KMS-11 (cell line): ENCODE data around the gene CCT8.

ENCODE experiments used
- H2AFZ ChIP-seq: fragments of 200-600 bp; sonication (generic); 2 replicates; pipeline ENCODE4 v1.6.1; 2016; ENCODE audit warnings: antibody characterized with exemption, mixed run types, low read depth
- H3K27ac ChIP-seq: fragments of 200-600 bp; sonication (generic); 2 replicates; pipeline ENCODE4 v1.6.1; 2016; ENCODE audit warnings: mild to moderate bottlenecking, mixed run types
- H3K27me3 ChIP-seq: fragments of 200-600 bp; sonication (generic); 2 replicates; pipeline ENCODE4 v1.6.1; 2017; ENCODE audit warnings: mild to moderate bottlenecking, low read depth, mixed run types, moderate library complexity; ENCODE audit not compliant: insufficient read depth
- H3K36me3 ChIP-seq: fragments of 200-600 bp; sonication (generic); 2 replicates; pipeline ENCODE4 v1.6.1; 2017; ENCODE audit warnings: mild to moderate bottlenecking, mixed run types; ENCODE audit not compliant: insufficient read depth
- H3K4me1 ChIP-seq: fragments of 200-600 bp; sonication (generic); 2 replicates; pipeline ENCODE4 v1.6.1; 2016; ENCODE audit warnings: mild to moderate bottlenecking, low read depth, mixed run types; ENCODE audit not compliant: poor library complexity, severe bottlenecking
- H3K4me2 ChIP-seq: fragments of 200-600 bp; sonication (generic); 2 replicates; pipeline ENCODE4 v1.7.0; 2016; ENCODE audit warnings: mild to moderate bottlenecking, mixed run types
- H3K4me3 ChIP-seq: fragments of 200-600 bp; sonication (generic); IDR thresholded peaks from 2 replicates; pipeline ENCODE4 v1.6.1; 2017; ENCODE audit warnings: low read depth, low read length, mixed read lengths; ENCODE audit not compliant: insufficient read depth
- H3K79me2 ChIP-seq: fragments of 200-600 bp; sonication (generic); 2 replicates; pipeline ENCODE4 v1.6.1; 2016; ENCODE audit warnings: low read depth, mixed run types; ENCODE audit not compliant: insufficient read depth
- H3K9ac ChIP-seq: fragments of 200-600 bp; sonication (generic); 2 replicates; pipeline ENCODE4 v1.6.1; 2016; ENCODE audit warnings: mild to moderate bottlenecking, mixed run types
- H4K20me1 ChIP-seq: fragments of 200-600 bp; sonication (generic); 2 replicates; pipeline ENCODE4 v1.6.1; 2016; ENCODE audit warnings: mild to moderate bottlenecking, mixed run types; ENCODE audit not compliant: insufficient read depth
- TF ChIP-seq, protein P1 (sequence below): fragments of 200-600 bp; sonication (generic); conservative IDR thresholded peaks from 2 replicates; pipeline ENCODE4 v1.6.1; 2017; ENCODE audit warnings: low read depth, mild to moderate bottlenecking, antibody characterized with exemption, low read length, moderate library complexity, mixed read lengths

CCT8 gene

DNA sequence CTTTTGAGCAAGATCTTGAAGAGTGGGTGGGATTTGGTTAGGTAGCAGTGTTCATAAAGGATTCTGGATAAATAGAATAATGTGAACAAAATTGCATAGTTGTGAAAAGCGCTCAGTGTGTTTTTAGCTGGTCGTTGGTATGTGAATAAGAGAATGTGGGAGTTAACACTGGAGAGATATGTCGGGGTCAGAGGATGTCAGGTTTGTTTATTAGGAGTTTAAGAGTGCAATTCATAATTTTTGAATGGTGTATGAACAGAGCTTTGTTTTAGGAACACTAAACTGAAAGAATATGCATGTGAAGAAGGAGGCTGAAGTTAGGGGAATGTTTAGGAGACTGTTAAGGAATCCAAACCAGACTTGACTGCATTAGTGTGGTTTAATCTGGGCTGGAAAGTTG is 39.6 kb downstream of the CCT8 start:
- Histone ChIP-seq H2AFZ (no peak overlapping the region), H3K4me3 (no peak overlapping the region), H4K20me1 (no peaks in the 10 kb centered on the region; the same call in 1 of the 2 replicates), H3K27ac (no peak overlapping the region), H3K4me1 (no peaks in the 10 kb centered on the region), H3K79me2 (peaks cover 1% of the 10 kb centered on the region; the same call in 1 of the 2 replicates), H3K36me3 (peaks cover 4% of the 10 kb centered on the region; the same call in 1 of the 2 replicates), H3K9ac (no peak overlapping the region), H3K27me3 (no peaks in the 10 kb centered on the region), H3K4me2 (no peak overlapping the region)
- TF ChIP-seq, protein P1, sequence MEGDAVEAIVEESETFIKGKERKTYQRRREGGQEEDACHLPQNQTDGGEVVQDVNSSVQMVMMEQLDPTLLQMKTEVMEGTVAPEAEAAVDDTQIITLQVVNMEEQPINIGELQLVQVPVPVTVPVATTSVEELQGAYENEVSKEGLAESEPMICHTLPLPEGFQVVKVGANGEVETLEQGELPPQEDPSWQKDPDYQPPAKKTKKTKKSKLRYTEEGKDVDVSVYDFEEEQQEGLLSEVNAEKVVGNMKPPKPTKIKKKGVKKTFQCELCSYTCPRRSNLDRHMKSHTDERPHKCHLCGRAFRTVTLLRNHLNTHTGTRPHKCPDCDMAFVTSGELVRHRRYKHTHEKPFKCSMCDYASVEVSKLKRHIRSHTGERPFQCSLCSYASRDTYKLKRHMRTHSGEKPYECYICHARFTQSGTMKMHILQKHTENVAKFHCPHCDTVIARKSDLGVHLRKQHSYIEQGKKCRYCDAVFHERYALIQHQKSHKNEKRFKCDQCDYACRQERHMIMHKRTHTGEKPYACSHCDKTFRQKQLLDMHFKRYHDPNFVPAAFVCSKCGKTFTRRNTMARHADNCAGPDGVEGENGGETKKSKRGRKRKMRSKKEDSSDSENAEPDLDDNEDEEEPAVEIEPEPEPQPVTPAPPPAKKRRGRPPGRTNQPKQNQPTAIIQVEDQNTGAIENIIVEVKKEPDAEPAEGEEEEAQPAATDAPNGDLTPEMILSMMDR: no peak

GRCh38 chr21:29033301-29033700 is 40.1 kb downstream of the CCT8 start:
- Histone ChIP-seq H3K4me2 (no peak overlapping the region), H3K9ac (no peak overlapping the region), H3K27me3 (no peaks in the 10 kb centered on the region), H2AFZ (no peak overlapping the region), H3K4me3 (no peak overlapping the region), H3K4me1 (no peaks in the 10 kb centered on the region), H3K27ac (no peak overlapping the region), H3K36me3 (peaks cover 4% of the 10 kb centered on the region; the same call in 1 of the 2 replicates), H3K79me2 (peaks cover 7% of the 10 kb centered on the region; the same call in 1 of the 2 replicates), H4K20me1 (no peaks in the 10 kb centered on the region; the same call in 1 of the 2 replicates)
- TF ChIP-seq, protein P1: no peak

DNA sequence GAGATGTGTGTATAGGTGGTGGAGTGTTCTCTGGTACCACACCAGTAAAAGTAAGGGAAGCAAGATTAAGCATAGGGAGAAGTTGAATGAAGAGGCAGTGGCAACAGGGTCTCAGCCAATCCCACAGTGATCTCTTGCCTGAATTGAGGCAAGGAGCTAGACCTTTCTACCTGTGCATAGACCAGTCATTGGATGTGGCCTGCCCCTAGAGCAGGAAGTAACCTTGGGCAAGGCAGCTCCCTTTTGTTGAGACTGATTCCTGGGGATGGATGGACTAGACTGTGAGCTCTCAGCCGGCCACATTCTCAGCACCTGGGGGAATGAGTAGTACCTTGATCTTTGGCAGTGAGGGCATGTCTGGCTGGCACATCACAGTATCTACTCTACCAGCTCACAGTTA is 42.5 kb downstream of the CCT8 start:
- TF ChIP-seq, protein P1: no peak
- 0 out of 2 replicates have a peak, but pooled peaks cover 4% of the 10 kb centered on the region for H3K36me3 ChIP-seq
- H4K20me1 ChIP-seq: no peaks in the 10 kb centered on the region; the same call in 1 of the 2 replicates
- peaks cover 30% of the 10 kb centered on the region for H3K79me2 ChIP-seq
- no peaks in the 10 kb centered on the region for H3K27me3 ChIP-seq
- H3K27ac ChIP-seq: no peak overlapping the region
- H3K4me3 ChIP-seq: no peak overlapping the region
- H2AFZ ChIP-seq: no peak overlapping the region
- H3K4me1 ChIP-seq: peaks cover 13% of the 10 kb centered on the region
- H3K4me2 ChIP-seq: no peak overlapping the region
- no peak overlapping the region for H3K9ac ChIP-seq

GRCh38 chr21:29029524-29029923 is 43.9 kb downstream of the CCT8 start:
- Histone ChIP-seq H3K27me3 (no peaks in the 10 kb centered on the region), H3K27ac (no peak overlapping the region; the same call in 1 of the 2 replicates), H3K36me3 (no peaks in the 10 kb centered on the region), H3K79me2 (peaks cover 41% of the 10 kb centered on the region), H3K9ac (no peak overlapping the region), H2AFZ (no peak overlapping the region), H4K20me1 (no peaks in the 10 kb centered on the region; the same call in 1 of the 2 replicates), H3K4me1 (peaks cover 18% of the 10 kb centered on the region), H3K4me2 (no peak overlapping the region), H3K4me3 (no peak overlapping the region)
- TF ChIP-seq, protein P1: no peak
